Embryonic facial prominence (tissue), 1 donor: ENCODE measurements around the gene PHYHD1.

ENCODE experiments used
- DNase-seq: peaks from one replicate; pipeline ENCODE4 v3.0.0-alpha.2; 2016; ENCODE audit errors: extremely low spot score

The PHYHD1 gene

GRCh38 chr9:128920381-128921058, at the start of gene PHYHD1:
Gene PHYHD1 (plus strand): TSS chr9:128920982. CDS start chr9:128922324, 1,342 bp downstream.
- no peak for DNase-seq

GRCh38 chr9:128877852-128878251, 42.9 kb upstream of the PHYHD1 start:
- DNase-seq, result no peak

- DNase-seq, result peak; percentile 92
These were observed 38.7 kb upstream of the PHYHD1 start, which contains the start of the genes KYAT1 and LRRC8A for GRCh38 chr9:128881884-128882676. Gene KYAT1 (minus strand): TSS chr9:128881950. CDS start chr9:128845405, 36,545 bp downstream. Gene LRRC8A (plus strand): TSS chr9:128882133. CDS start chr9:128907165, 25,032 bp downstream.

GRCh38 chr9:128882677-128883603, 37.8 kb upstream of the PHYHD1 start:
- DNase-seq, result no peak

GRCh38 chr9:128884164-128884563, 36.6 kb upstream of the PHYHD1 start:
- DNase-seq, result no peak

- DNase-seq, result no peak
These were observed 35.4 kb upstream of the PHYHD1 start for GRCh38 chr9:128885376-128885775.

- DNase-seq, result no peak
These were observed 35.0 kb upstream of the PHYHD1 start for GRCh38 chr9:128885798-128886197.

- no peak for DNase-seq
These were observed 34.4 kb upstream of the PHYHD1 start for GRCh38 chr9:128886211-128886891.

- no peak for DNase-seq
These were observed 33.7 kb upstream of the PHYHD1 start for GRCh38 chr9:128887049-128887448.

GRCh38 chr9:128887914-128888350, 32.9 kb upstream of the PHYHD1 start:
- no peak for DNase-seq

GRCh38 chr9:128891321-128892220, 29.2 kb upstream of the PHYHD1 start:
- DNase-seq, result no peak

- DNase-seq, result no peak
These were observed 28.4 kb upstream of the PHYHD1 start for GRCh38 chr9:128892221-128892921.

- no peak for DNase-seq
These were observed 27.4 kb upstream of the PHYHD1 start for GRCh38 chr9:128893354-128893753.

- DNase-seq, result no peak
These were observed 26.0 kb upstream of the PHYHD1 start for GRCh38 chr9:128894764-128895163.

- no peak for DNase-seq
These were observed 25.2 kb upstream of the PHYHD1 start for GRCh38 chr9:128895556-128895955.

GRCh38 chr9:128898382-128898781, 22.4 kb upstream of the PHYHD1 start:
- no peak for DNase-seq

- DNase-seq, result no peak
These were observed 21.8 kb upstream of the PHYHD1 start for GRCh38 chr9:128898845-128899565.

- DNase-seq, result no peak
These were observed 21.0 kb upstream of the PHYHD1 start for GRCh38 chr9:128899566-128900322.
